PC-3 (cell line): Measurements from ENCODE around the gene DYNLT2.

Experiments
- CTCF ChIP-seq: fragments of 300-600 bp; sonication (generic); conservative IDR thresholded peaks from 2 replicates; pipeline ENCODE4 v1.5.1; 2017; ENCODE audit warnings: antibody characterized with exemption, low read depth, mild to moderate bottlenecking, low read length
- EZH2 ChIP-seq: fragments of 300-600 bp; sonication (generic); IDR thresholded peaks from one replicate; pipeline ENCODE4 v1.6.1; 2017; ENCODE audit warnings: antibody characterized with exemption, mild to moderate bottlenecking, low read length; ENCODE audit not compliant: unreplicated experiment
- EZH2phosphoT487 ChIP-seq: fragments of 300-600 bp; sonication (generic); IDR thresholded peaks from 2 replicates; pipeline ENCODE4 v1.6.1; 2018; ENCODE audit warnings: mild to moderate bottlenecking, antibody characterized with exemption, low read length, borderline replicate concordance

GRCh38 chr6:169782966-169783365, 31.6 kb upstream of the DYNLT2 start:
- TF ChIP-seq CTCF: no peak
- no peak for TF ChIP-seq EZH2
- TF ChIP-seq EZH2phosphoT487: no peak
